Measurements from ENCODE around the gene BHLHE41.

BHLHE41 gene

GRCh38 chr12:26133521-26133920, 8.7 kb upstream of the BHLHE41 start:
- DNase-seq: no peak

- DNase-seq: no peak
Observed at GRCh38 chr12:26132866-26133265, 8.0 kb upstream of the BHLHE41 start.

- DNase-seq: no peak
Observed at GRCh38 chr12:26131936-26132335, 7.1 kb upstream of the BHLHE41 start.

GRCh38 chr12:26130728-26131127, 5.9 kb upstream of the BHLHE41 start:
- DNase-seq: no peak

- DNase-seq: peak; percentile 57
Observed at GRCh38 chr12:26128168-26128567, 3.3 kb upstream of the BHLHE41 start.

GRCh38 chr12:26127404-26127803, 2.6 kb upstream of the BHLHE41 start:
- no peak for DNase-seq

- DNase-seq: peak; percentile 81
Observed at GRCh38 chr12:26126340-26127284, 1.8 kb upstream of the BHLHE41 start.

GRCh38 chr12:26125400-26126339, 833 bp upstream of the BHLHE41 start:
- peak; percentile 71 for DNase-seq

GRCh38 chr12:26123482-26123980, 1.3 kb downstream of the BHLHE41 start:
- DNase-seq: no peak

GRCh38 chr12:26122681-26123481, 2.0 kb downstream of the BHLHE41 start:
- DNase-seq: peak; percentile 92

- DNase-seq: no peak
Observed at GRCh38 chr12:26122061-26122680, 2.7 kb downstream of the BHLHE41 start.

- no peak for DNase-seq
Observed at GRCh38 chr12:26121323-26122060, 3.3 kb downstream of the BHLHE41 start.

- no peak for DNase-seq
Observed at GRCh38 chr12:26120561-26121274, 4.1 kb downstream of the BHLHE41 start.

- DNase-seq: peak; percentile 78
Observed at GRCh38 chr12:26119391-26119989, 5.3 kb downstream of the BHLHE41 start.

GRCh38 chr12:26118308-26118707, 6.5 kb downstream of the BHLHE41 start:
- no peak for DNase-seq

GRCh38 chr12:26116829-26117715, 7.8 kb downstream of the BHLHE41 start:
- DNase-seq: no peak

GRCh38 chr12:26114720-26115401, 10.0 kb downstream of the BHLHE41 start:
- peak; percentile 28 for DNase-seq
